Fibroblast of lung (primary cell): ENCODE results near the gene GRK1.

ENCODE experiments used
- CTCF ChIP-seq, 2 donors: IDR thresholded peaks in 1 of 2; conservative IDR thresholded peaks in 1 of 2; 1 replicate in 1 of 2; 2 replicates in 1 of 2; pipeline ENCODE4 v1.5.1; 2011 to 2012; ENCODE audit warnings: low read length in 2 of 2, control low read depth in 1 of 2, inconsistent platforms in 1 of 2, low read depth in 1 of 2, mild to moderate bottlenecking in 1 of 2
- EZH2 ChIP-seq: IDR thresholded peaks from 2 replicates; pipeline ENCODE4 v1.5.1; 2012; ENCODE audit warnings: low read length, control low read depth, mild to moderate bottlenecking; ENCODE audit errors: missing control alignments

DNA sequence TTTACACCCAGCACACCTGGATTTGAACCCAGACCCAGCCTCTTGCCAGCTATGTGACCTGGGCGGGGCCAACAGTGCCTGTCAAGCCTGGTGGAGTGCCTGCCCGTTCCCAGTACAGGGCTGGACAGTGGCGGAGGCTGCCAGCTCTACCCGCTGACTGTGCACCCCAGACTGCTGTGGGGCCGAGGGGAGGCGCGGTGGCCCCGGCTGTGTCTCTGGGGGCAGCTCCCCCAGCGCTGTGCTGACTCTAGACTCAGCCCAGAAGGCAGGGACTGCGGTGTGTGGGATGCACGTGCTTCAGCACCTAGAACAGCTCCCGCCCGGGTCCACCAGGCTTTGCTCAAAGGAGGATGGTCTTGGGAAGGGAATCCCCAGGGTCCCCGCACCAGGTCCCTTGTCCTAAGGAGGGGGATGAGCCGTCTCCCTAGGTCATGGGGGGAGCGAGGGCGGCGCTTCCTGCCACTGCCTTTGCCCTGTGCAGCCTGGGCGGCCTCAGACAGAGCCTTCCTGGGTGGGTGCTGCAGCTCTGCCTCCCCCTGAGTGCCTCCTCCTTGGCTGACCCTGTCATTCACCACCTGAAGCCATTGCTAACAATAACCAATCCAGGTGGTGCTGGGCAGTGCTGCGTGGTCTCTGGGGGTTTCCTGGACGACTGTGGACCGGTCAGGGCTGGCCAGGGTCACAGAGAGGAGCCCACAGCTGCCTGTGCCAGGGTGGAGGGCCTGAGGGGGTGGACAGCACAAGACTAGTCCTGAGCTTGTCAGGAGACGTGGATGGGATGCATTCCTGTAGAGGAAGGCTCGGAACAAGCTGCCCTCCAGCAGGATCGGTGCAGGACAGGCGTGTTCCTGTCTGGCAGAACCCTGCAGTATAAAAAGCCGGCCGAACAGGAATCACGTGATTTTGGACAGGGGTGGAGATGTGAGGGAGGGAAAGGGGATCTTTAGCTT, 110.6 kb downstream of the GRK1 start:
- no peak for TF ChIP-seq CTCF (conservative IDR thresholded peaks at IDR 0.05 in 1 of 2, IDR thresholded peaks at IDR 0.05 in 1 of 2; ENCODE audit: low read depth in 1 of 2, low read length in 2 of 2)
- no peak for TF ChIP-seq EZH2
